Lower leg skin (tissue), 4 donors: Measurements from ENCODE around the gene PLAC1. TPM values are rescaled to one million over a fixed set of nuclear protein-coding genes. Genes with fewer than 3 reads are reported as not detected.

Source experiments
- DNase-seq, 2 donors: peaks; one replicate each; pipeline ENCODE4 v3.0.0-alpha.2; 2019; ENCODE audit warnings: low spot score in 2 of 2
- H3K4me3 ChIP-seq: fragments of 200-600 bp; sonication (generic); 2 replicates; pipeline ENCODE4 v1.5.1; 2017; ENCODE audit warnings: mild to moderate bottlenecking, low read depth; ENCODE audit not compliant: poor library complexity, severe bottlenecking
- POLR2A ChIP-seq, 2 donors: fragments of 450-650 bp; IDR thresholded peaks; one replicate each; pipeline ENCODE4 v1.6.1; 2016 to 2017; ENCODE audit warnings: antibody characterized with exemption in 2 of 2, mild to moderate bottlenecking in 1 of 2, moderate library complexity in 1 of 2
- WGBS, 2 donors: methylation state at CpG; one replicate each; pipeline ENCODE4 v1.1.5; 2018; 5-methylcytosine and 5-hydroxymethylcytosine counted together
- intact Hi-C: fragments of 100-400 bp; cut with DNase I; formaldehyde crosslinking; loops from one replicate; pipeline ENCODE4 v1.15.0; 2023; ENCODE audit warnings: low total_unique reads
- total RNA-seq, 4 donors: library from RNA; depleted of rRNA; stranded (reverse); fragments of >200 nt; gene quantifications; one replicate each; pipeline ENCODE4 v1.1.0, GENCODE V29; 2016
- TF ChIP-seq, protein P1 (sequence below), 3 donors: fragments of 450-650 bp; IDR thresholded peaks; one replicate each; pipeline ENCODE4 v1.5.1; 2016; ENCODE audit warnings: antibody characterized with exemption in 3 of 3, mild to moderate bottlenecking in 3 of 3, moderate library complexity in 2 of 3

The PLAC1 gene
- total RNA-seq, 4 donors from 2014 or later, result 0.22 to 0.53 (median 0.23) TPM; not detected in 1

GRCh38 chrX:134537179-134537955 is 120.9 kb downstream of the PLAC1 start:
- 54 to 74% methylated on average over 5 of the region's 5 CpGs for WGBS, 2 donors
- no peak for DNase-seq
- intact Hi-C loops, result no loop called here
- H3K4me3 ChIP-seq, result no peak overlapping the region
- TF ChIP-seq, protein P1, sequence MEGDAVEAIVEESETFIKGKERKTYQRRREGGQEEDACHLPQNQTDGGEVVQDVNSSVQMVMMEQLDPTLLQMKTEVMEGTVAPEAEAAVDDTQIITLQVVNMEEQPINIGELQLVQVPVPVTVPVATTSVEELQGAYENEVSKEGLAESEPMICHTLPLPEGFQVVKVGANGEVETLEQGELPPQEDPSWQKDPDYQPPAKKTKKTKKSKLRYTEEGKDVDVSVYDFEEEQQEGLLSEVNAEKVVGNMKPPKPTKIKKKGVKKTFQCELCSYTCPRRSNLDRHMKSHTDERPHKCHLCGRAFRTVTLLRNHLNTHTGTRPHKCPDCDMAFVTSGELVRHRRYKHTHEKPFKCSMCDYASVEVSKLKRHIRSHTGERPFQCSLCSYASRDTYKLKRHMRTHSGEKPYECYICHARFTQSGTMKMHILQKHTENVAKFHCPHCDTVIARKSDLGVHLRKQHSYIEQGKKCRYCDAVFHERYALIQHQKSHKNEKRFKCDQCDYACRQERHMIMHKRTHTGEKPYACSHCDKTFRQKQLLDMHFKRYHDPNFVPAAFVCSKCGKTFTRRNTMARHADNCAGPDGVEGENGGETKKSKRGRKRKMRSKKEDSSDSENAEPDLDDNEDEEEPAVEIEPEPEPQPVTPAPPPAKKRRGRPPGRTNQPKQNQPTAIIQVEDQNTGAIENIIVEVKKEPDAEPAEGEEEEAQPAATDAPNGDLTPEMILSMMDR (IDR thresholded peaks at IDR 0.05), result no peak
- no peak for TF ChIP-seq POLR2A (IDR thresholded peaks at IDR 0.05)

DNA sequence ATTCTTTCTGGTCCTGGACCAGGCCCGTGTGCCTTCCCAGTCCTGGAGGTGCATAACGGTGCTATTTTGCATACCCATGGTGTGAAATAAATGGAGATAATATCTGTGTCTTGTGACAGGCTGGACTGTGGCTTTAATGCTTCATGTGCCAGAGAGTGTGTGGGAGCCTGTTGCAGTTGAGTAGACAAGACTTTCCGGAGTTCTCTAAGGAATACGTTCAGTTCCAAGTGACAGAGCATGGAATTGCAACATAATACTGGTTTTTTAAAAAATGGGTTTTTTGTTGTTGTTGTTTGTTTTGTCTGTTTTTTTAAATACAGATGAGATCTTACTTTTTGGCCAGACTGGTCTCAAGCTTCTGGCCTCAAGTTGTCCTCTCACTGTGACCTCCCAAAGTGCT is 124.3 kb downstream of the PLAC1 start:
- whole genome bisulfite sequencing, 2 donors, result 61% methylated on average over 4 of the region's 4 CpGs
- TF ChIP-seq, protein P1 (IDR thresholded peaks at IDR 0.05), result no peak
- no peak for TF ChIP-seq POLR2A (IDR thresholded peaks at IDR 0.05)
- intact Hi-C loops, result no loop called here
- DNase-seq, result no peak
- no peak overlapping the region for H3K4me3 ChIP-seq

DNA sequence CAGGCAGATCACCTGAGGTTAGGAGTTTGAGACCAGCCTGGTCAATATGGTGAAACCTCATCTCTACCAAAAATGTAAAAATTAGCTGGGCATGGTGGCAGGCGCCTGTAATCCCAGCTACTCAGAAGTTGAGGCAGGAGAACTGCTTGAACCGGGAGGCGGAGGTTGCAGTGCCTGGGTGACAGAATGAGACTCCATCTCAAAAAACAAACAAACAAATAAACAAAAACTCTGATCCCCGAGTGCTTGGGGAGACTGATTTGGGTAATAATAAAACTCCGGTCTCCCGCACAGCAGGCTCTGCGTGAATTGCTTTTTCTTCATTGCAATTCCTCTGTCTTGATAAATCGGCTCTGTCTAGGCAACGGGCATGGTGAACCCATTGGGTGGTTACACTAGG is 124.9 kb downstream of the PLAC1 start:
- no peak overlapping the region for H3K4me3 ChIP-seq
- 71 to 88% methylated on average over 9 of the region's 9 CpGs for WGBS, 2 donors
- no peak for DNase-seq
- intact Hi-C loops, result no loop called here
- TF ChIP-seq, protein P1 (IDR thresholded peaks at IDR 0.05), result no peak
- TF ChIP-seq POLR2A (IDR thresholded peaks at IDR 0.05), result no peak

DNA sequence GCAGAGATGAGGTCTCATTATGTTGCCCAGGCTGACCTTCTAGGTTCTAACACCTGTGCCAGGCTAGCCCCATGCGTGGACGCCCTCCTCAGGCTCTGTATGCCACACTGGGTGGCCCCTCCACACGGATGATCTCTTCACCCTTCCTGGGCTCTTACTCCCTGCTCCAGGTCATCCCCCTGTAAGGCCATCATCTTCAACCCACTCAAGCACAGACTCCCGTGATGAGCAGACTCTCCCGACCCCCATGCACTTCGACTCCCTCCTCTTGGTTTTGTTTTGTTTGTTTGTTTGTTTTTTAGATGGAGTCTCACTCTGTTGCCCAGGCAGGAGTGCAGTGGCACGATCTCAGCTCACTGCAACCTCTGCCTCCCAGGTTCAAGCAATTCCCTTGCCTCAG is 127.4 kb downstream of the PLAC1 start:
- intact Hi-C loops, result no loop called here
- TF ChIP-seq POLR2A (IDR thresholded peaks at IDR 0.05), result no peak
- TF ChIP-seq, protein P1 (IDR thresholded peaks at IDR 0.05), result no peak
- H3K4me3 ChIP-seq, result no peak overlapping the region
- DNase-seq, result no peak
- WGBS, 2 donors, result 86 to 93% methylated on average over 7 of the region's 7 CpGs

DNA sequence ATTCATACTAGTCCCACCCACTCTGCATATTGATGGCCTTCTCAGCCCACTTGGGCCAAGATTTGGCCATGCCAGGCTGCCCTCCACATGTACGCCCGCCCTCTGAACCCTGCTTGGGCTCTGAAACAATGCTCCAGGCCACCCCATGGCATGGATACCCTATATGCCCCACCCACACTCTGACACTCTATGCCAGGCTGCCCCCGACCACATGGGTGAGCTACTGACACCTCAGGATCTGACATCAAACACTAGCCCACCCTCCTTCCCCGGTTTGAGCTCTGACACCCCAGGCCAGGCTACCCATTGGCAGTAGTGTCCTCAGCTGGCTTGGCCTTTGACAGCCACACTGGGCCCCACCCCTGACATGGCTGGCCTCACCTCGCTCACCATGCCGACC is 128.8 kb downstream of the PLAC1 start:
- DNase-seq, result no peak
- WGBS, 2 donors, result 83 to 96% methylated on average over 5 to 6 of the region's 6 CpGs
- intact Hi-C loops, result no loop called here
- no peak for TF ChIP-seq POLR2A (IDR thresholded peaks at IDR 0.05)
- TF ChIP-seq, protein P1 (IDR thresholded peaks at IDR 0.05), result no peak
- no peak overlapping the region for H3K4me3 ChIP-seq

DNA sequence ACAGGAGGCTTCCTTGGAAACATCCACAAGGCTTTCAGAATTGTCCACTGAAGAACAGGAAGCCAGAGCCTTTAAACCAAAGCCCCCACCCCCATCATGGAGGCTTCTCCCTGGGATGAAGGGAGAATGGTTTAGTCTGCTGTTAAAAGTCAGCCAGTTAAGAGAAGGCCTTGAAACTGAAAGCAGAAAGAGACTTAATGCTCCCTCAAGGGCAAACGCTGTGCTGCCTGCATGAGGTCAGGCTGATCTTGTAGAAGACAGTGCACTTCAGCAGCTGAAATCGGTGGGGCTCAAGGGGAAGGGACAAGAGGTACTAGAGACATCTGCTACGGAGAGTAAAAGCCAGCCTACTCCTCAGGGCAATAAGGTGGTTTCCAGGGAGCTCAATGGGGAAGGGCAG is 129.3 kb downstream of the PLAC1 start:
- no peak for DNase-seq
- no peak overlapping the region for H3K4me3 ChIP-seq
- TF ChIP-seq POLR2A (IDR thresholded peaks at IDR 0.05), result no peak
- TF ChIP-seq, protein P1 (IDR thresholded peaks at IDR 0.05), result no peak
- intact Hi-C loops, result no loop called here
- WGBS, 2 donors, result 44 to 54% methylated on average over 3 of the region's 3 CpGs
